Stomach (tissue), 9 donors: Measurements from ENCODE around the gene MRPL14. TPM values are rescaled to one million over a fixed set of nuclear protein-coding genes. Genes with fewer than 3 reads are reported as not detected.

Experiments
- DNase-seq, 2 donors: peaks; one replicate each; pipeline versions ENCODE4 v3.0.0 to v3.0.0-alpha.2; 2013 to 2019
- H3K27ac ChIP-seq, 5 donors: fragments of 200-600 bp in 4 of 5; sonication (generic) in 4 of 5; one replicate each; pipeline ENCODE4 v1.5.1; 2013 to 2019; ENCODE audit warnings: mild to moderate bottlenecking in 1 of 5, moderate library complexity in 1 of 5
- H3K27me3 ChIP-seq, 3 donors: fragments of 200-600 bp; sonication (generic); one replicate each; pipeline ENCODE4 v1.5.1; 2017 to 2019; ENCODE audit warnings: mixed run types in 1 of 3
- H3K36me3 ChIP-seq, 4 donors: fragments of 200-600 bp; sonication (generic); 1 replicate in 3 of 4; 2 replicates in 1 of 4; pipeline ENCODE4 v1.5.1; 2016 to 2019
- H3K4me1 ChIP-seq, 4 donors: fragments of 200-600 bp; sonication (generic); one replicate each; pipeline ENCODE4 v1.5.1; 2016 to 2019
- H3K4me3 ChIP-seq, 4 donors: fragments of 200-600 bp; sonication (generic) in 3 of 4; one replicate each; pipeline ENCODE4 v1.5.1; 2016 to 2019; ENCODE audit warnings: mild to moderate bottlenecking in 1 of 4
- H3K9me3 ChIP-seq, 4 donors: fragments of 200-600 bp; sonication (generic); one replicate each; pipeline ENCODE4 v1.5.1; 2016 to 2019
- CTCF ChIP-seq, 7 experiments: fragments of 450-650 bp in 4 of 7; fragments of 200-600 bp in 3 of 7; sonication (generic) in 3 of 7; IDR thresholded peaks; one replicate each; pipeline ENCODE4 v1.5.1; 2016 to 2019; ENCODE audit warnings: antibody characterized with exemption in 7 of 7, control low read depth in 2 of 7, mild to moderate bottlenecking in 1 of 7
- EP300 ChIP-seq: sonication (generic); formaldehyde crosslinking; IDR thresholded peaks from one replicate; pipeline ENCODE4 v1.6.1; 2017; ENCODE audit warnings: antibody characterized with exemption
- POLR2A ChIP-seq, 4 donors: fragments of 450-650 bp; IDR thresholded peaks; one replicate each; pipeline ENCODE4 v1.6.1; 2016; ENCODE audit warnings: antibody characterized with exemption in 4 of 4, control low read depth in 2 of 4, mild to moderate bottlenecking in 1 of 4, moderate library complexity in 1 of 4
- POLR2AphosphoS5 ChIP-seq, 3 donors: sonication (generic); formaldehyde crosslinking; IDR thresholded peaks; one replicate each; pipeline ENCODE4 v1.6.1; 2016; ENCODE audit warnings: antibody characterized with exemption in 3 of 3
- WGBS, 5 donors: extraction: QIAGEN DNeasy Blood & Tissue Kit in 3 of 5; methylation state at CpG; one replicate each; pipeline versions ENCODE4 v1.1.5 to v1.1.7; 2013 to 2018; 5-methylcytosine and 5-hydroxymethylcytosine counted together
- intact Hi-C: fragments of 100-400 bp; cut with DNase I; formaldehyde crosslinking; loops from one replicate; pipeline ENCODE4 v1.15.1; 2023; ENCODE audit warnings: low total_unique reads
- polyA plus RNA-seq, 3 donors: library from polyadenylated mRNA; stranded (reverse); fragments of 200-250 nt; gene quantifications; one replicate each; pipeline ENCODE4 v1.2.3, GENCODE V29; 2013
- total RNA-seq, 5 donors: library from RNA; depleted of rRNA; stranded (reverse); fragments of >200 nt; gene quantifications; one replicate each; pipeline versions ENCODE4 v1.1.0 to v1.2.3, GENCODE V29; 2014 to 2016
- donor health status: healthy with polysubstance abuse.
- donor health status: Bipolar disorder and iron deficiency.
- donor health status: healthy.

The MRPL14 gene
- total and polyA plus RNA-seq, 8 donors = 17.0 to 82.3 (median 57.0) TPM

GRCh38 chr6:44135173-44135758, 8.0 kb upstream of the MRPL14 start:
- Histone ChIP-seq H3K27me3 (no peaks in the 10 kb centered on the region), H3K36me3 (peaks cover 18 to 60% (median 60%) of the 10 kb centered on the region in 4 donors), H3K27ac (no peak overlapping the region), H3K4me3 (no peak overlapping the region), H3K4me1 (peaks cover 14 to 35% (median 27%) of the 10 kb centered on the region in 4 donors), H3K9me3 (no peaks in the 10 kb centered on the region)
- 81 to 90% (median 88%) methylated on average over 10 of the region's 10 CpGs for WGBS, 5 donors
- intact Hi-C loops = no loop called here
- DNase-seq = no peak
- no peak for TF ChIP-seq POLR2A (IDR thresholded peaks at IDR 0.05)
- no peak for TF ChIP-seq POLR2AphosphoS5 (IDR thresholded peaks at IDR 0.05)
- TF ChIP-seq EP300 = no peak
- no peak for TF ChIP-seq CTCF (IDR thresholded peaks at IDR 0.05)

GRCh38 chr6:44133981-44134711, 6.9 kb upstream of the MRPL14 start:
- Histone ChIP-seq H3K27ac (peak overlapping the region in 4 of 5 donors; percentile 30 to 50 (median 44)), H3K4me3 (no peak overlapping the region), H3K27me3 (no peaks in the 10 kb centered on the region), H3K9me3 (no peaks in the 10 kb centered on the region), H3K4me1 (peaks cover 14 to 42% (median 30%) of the 10 kb centered on the region in 4 donors), H3K36me3 (peaks cover 10 to 49% (median 48%) of the 10 kb centered on the region in 4 donors)
- DNase-seq = no peak
- TF ChIP-seq POLR2AphosphoS5 (IDR thresholded peaks at IDR 0.05) (no peak), EP300 (no peak), CTCF (IDR thresholded peaks at IDR 0.05) (no peak), POLR2A (IDR thresholded peaks at IDR 0.05) (no peak)
- intact Hi-C loops = no loop called here
- WGBS, 5 donors = 79 to 85% (median 83%) methylated on average over 10 to 12 of the region's 12 CpGs

GRCh38 chr6:44133003-44133931, 6.0 kb upstream of the MRPL14 start:
- Histone ChIP-seq H3K4me3 (peak overlapping the region in 2 of 4 donors; percentile 17 to 31), H3K36me3 (peaks cover 4 to 40% (median 40%) of the 10 kb centered on the region in 4 donors), H3K27ac (peak overlapping the region; percentile 30 to 50 (median 37)), H3K9me3 (no peaks in the 10 kb centered on the region), H3K27me3 (no peaks in the 10 kb centered on the region), H3K4me1 (peaks cover 21 to 51% (median 38%) of the 10 kb centered on the region in 4 donors)
- peak; percentile 64 to 90 for DNase-seq
- TF ChIP-seq EP300 (no peak), POLR2AphosphoS5 (IDR thresholded peaks at IDR 0.05) (peak in 1 of 3 donors; percentile 63)
- intact Hi-C loops = no loop called here
- WGBS, 5 donors = 37 to 43% (median 39%) methylated on average over 9 of the region's 9 CpGs

GRCh38 chr6:44132476-44132875, 5.2 kb upstream of the MRPL14 start:
- DNase-seq = peak; percentile 47 to 71
- intact Hi-C loops = no loop called here

More at GRCh38 chr6:44132476-44132875, 5.2 kb upstream of the MRPL14 start:
- no peak overlapping the region for H3K4me3 ChIP-seq
- no peaks in the 10 kb centered on the region for H3K9me3 ChIP-seq
- no peaks in the 10 kb centered on the region for H3K27me3 ChIP-seq
- peak overlapping the region in 4 of 5 donors; percentile 18 to 50 (median 38) for H3K27ac ChIP-seq
- TF ChIP-seq CTCF (IDR thresholded peaks at IDR 0.05) (no peak), EP300 (no peak), POLR2A (IDR thresholded peaks at IDR 0.05) (no peak), POLR2AphosphoS5 (IDR thresholded peaks at IDR 0.05) (no peak)
- 43 to 58% (median 47%) methylated on average over 4 of the region's 4 CpGs for WGBS, 5 donors
- peaks cover 22 to 54% (median 42%) of the 10 kb centered on the region in 4 donors for H3K4me1 ChIP-seq
- H3K36me3 ChIP-seq = peaks cover 3 to 33% (median 32%) of the 10 kb centered on the region in 4 donors
